ENCODE results near the gene TCTN3.

The TCTN3 gene

DNA sequence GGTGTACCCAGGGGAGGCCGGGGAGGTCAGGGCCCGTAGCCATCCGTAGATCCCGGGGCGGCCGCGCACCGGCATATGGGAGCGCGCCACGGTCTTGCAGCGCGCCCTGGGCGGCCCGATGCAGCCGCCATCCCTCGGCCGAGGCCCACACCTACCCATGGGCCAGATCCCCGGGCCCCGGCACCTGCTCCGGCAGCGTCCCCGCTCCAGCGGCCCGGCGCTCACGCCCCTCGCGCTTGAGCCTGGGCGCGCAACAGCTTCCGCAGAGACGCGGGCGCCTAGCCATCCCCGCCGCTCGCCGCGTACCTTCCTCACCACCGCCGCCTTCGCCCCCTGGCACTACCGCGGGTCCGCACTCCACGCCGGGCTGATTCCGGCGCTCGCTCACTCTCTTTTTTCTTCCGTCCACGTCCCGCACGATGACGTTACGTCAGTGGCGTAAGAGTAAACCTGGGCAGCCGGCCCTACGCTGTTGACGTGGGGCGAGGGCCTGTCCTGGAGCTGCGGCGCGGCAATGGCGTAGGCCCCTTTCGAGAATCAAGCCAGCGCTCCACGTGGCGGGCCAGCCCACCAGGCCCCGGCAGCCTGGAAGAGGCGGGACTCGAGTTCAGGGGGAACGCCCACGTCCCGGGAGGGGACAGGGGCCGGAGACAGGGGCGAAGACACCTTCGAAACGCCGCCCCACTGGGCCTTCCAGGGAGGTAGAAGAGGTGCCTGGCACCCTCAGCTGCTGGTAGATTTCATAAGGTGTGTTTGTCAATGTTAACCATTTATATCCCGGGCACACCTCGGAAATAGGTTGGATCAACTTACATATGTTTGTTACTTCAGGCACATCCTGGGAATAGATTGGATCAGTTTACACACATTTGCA is 37.2 kb downstream of the TCTN3 start, which contains the start of gene ALDH18A1 (continued):
- TF ChIP-seq, protein P1, sequence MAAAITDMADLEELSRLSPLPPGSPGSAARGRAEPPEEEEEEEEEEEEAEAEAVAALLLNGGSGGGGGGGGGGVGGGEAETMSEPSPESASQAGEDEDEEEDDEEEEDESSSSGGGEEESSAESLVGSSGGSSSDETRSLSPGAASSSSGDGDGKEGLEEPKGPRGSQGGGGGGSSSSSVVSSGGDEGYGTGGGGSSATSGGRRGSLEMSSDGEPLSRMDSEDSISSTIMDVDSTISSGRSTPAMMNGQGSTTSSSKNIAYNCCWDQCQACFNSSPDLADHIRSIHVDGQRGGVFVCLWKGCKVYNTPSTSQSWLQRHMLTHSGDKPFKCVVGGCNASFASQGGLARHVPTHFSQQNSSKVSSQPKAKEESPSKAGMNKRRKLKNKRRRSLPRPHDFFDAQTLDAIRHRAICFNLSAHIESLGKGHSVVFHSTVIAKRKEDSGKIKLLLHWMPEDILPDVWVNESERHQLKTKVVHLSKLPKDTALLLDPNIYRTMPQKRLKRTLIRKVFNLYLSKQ (tag by site-specific recombination; IDR thresholded peaks at IDR 0.05; ENCODE audit: borderline replicate concordance) = no peak
- TF ChIP-seq ZNF626 (tag by site-specific recombination; IDR thresholded peaks at IDR 0.05) (no peak), ZNF335 (tag by site-specific recombination; conservative IDR thresholded peaks at IDR 0.05) (peak; percentile 92), ZNF514 (tag by site-specific recombination; IDR thresholded peaks at IDR 0.05) (no peak), ZNF324 (tag by site-specific recombination; IDR thresholded peaks at IDR 0.05) (no peak), SP7 (tag by site-specific recombination; IDR thresholded peaks at IDR 0.05) (peak; percentile 62), SP3 (tag by site-specific recombination; IDR thresholded peaks at IDR 0.05) (peak; percentile 85), RBAK (tag by site-specific recombination; IDR thresholded peaks at IDR 0.05) (no peak), HOXC10 (CRISPR knock-in tag; IDR thresholded peaks at IDR 0.05) (no peak), ZEB2 (tag by site-specific recombination; IDR thresholded peaks at IDR 0.05) (0 out of 2 replicates have a peak, but pooled peaks have one; percentile 45), ZNF132 (tag by site-specific recombination; IDR thresholded peaks at IDR 0.05; ENCODE audit: borderline replicate concordance) (no peak), ZNF366 (tag by site-specific recombination; conservative IDR thresholded peaks at IDR 0.05) (peak; percentile 62), ZSCAN16 (tag by site-specific recombination; IDR thresholded peaks at IDR 0.05) (no peak), GLIS1 (tag by site-specific recombination; IDR thresholded peaks at IDR 0.05) (peak; percentile 72), ZNF404 (tag by site-specific recombination; IDR thresholded peaks at IDR 0.05) (no peak), ZNF350 (tag by site-specific recombination; IDR thresholded peaks at IDR 0.05) (no peak), ZNF768 (tag by site-specific recombination; IDR thresholded peaks at IDR 0.05) (no peak), ZNF37A (tag by site-specific recombination; IDR thresholded peaks at IDR 0.05) (no peak), ZNF391 (tag by site-specific recombination; IDR thresholded peaks at IDR 0.05; ENCODE audit: borderline replicate concordance, low read depth) (no peak; the same call in 1 of the 2 replicates), ZNF266 (tag by site-specific recombination; IDR thresholded peaks at IDR 0.05; ENCODE audit: low read depth) (no peak), ZNF610 (tag by site-specific recombination; IDR thresholded peaks at IDR 0.05; ENCODE audit: borderline replicate concordance) (no peak; the same call in 1 of the 2 replicates)
- TF ChIP-seq, protein P2, sequence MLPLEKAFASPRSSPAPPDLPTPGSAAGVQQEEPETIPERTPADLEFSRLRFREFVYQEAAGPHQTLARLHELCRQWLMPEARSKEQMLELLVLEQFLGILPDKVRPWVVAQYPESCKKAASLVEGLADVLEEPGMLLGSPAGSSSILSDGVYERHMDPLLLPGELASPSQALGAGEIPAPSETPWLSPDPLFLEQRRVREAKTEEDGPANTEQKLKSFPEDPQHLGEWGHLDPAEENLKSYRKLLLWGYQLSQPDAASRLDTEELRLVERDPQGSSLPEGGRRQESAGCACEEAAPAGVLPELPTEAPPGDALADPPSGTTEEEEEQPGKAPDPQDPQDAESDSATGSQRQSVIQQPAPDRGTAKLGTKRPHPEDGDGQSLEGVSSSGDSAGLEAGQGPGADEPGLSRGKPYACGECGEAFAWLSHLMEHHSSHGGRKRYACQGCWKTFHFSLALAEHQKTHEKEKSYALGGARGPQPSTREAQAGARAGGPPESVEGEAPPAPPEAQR (tag by site-specific recombination; IDR thresholded peaks at IDR 0.05) = no peak
- TF ChIP-seq, protein P3, sequence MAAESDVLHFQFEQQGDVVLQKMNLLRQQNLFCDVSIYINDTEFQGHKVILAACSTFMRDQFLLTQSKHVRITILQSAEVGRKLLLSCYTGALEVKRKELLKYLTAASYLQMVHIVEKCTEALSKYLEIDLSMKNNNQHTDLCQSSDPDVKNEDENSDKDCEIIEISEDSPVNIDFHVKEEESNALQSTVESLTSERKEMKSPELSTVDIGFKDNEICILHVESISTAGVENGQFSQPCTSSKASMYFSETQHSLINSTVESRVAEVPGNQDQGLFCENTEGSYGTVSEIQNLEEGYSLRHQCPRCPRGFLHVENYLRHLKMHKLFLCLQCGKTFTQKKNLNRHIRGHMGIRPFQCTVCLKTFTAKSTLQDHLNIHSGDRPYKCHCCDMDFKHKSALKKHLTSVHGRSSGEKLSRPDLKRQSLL (tag by site-specific recombination; IDR thresholded peaks at IDR 0.05) = peak; percentile 83
- TF ChIP-seq, protein P4, sequence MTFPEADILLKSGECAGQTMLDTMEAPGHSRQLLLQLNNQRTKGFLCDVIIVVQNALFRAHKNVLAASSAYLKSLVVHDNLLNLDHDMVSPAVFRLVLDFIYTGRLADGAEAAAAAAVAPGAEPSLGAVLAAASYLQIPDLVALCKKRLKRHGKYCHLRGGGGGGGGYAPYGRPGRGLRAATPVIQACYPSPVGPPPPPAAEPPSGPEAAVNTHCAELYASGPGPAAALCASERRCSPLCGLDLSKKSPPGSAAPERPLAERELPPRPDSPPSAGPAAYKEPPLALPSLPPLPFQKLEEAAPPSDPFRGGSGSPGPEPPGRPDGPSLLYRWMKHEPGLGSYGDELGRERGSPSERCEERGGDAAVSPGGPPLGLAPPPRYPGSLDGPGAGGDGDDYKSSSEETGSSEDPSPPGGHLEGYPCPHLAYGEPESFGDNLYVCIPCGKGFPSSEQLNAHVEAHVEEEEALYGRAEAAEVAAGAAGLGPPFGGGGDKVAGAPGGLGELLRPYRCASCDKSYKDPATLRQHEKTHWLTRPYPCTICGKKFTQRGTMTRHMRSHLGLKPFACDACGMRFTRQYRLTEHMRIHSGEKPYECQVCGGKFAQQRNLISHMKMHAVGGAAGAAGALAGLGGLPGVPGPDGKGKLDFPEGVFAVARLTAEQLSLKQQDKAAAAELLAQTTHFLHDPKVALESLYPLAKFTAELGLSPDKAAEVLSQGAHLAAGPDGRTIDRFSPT (tag by site-specific recombination; IDR thresholded peaks at IDR 0.05) = peak; percentile 50; the same call in 1 of the 2 replicates
- TF ChIP-seq, protein P5, sequence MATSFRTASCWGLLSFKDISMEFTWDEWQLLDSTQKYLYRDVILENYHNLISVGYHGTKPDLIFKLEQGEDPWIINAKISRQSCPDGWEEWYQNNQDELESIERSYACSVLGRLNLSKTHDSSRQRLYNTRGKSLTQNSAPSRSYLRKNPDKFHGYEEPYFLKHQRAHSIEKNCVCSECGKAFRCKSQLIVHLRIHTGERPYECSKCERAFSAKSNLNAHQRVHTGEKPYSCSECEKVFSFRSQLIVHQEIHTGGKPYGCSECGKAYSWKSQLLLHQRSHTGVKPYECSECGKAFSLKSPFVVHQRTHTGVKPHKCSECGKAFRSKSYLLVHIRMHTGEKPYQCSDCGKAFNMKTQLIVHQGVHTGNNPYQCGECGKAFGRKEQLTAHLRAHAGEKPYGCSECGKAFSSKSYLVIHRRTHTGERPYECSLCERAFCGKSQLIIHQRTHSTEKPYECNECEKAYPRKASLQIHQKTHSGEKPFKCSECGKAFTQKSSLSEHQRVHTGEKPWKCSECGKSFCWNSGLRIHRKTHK (tag by site-specific recombination; IDR thresholded peaks at IDR 0.05) = no peak
- TF ChIP-seq, protein P6, sequence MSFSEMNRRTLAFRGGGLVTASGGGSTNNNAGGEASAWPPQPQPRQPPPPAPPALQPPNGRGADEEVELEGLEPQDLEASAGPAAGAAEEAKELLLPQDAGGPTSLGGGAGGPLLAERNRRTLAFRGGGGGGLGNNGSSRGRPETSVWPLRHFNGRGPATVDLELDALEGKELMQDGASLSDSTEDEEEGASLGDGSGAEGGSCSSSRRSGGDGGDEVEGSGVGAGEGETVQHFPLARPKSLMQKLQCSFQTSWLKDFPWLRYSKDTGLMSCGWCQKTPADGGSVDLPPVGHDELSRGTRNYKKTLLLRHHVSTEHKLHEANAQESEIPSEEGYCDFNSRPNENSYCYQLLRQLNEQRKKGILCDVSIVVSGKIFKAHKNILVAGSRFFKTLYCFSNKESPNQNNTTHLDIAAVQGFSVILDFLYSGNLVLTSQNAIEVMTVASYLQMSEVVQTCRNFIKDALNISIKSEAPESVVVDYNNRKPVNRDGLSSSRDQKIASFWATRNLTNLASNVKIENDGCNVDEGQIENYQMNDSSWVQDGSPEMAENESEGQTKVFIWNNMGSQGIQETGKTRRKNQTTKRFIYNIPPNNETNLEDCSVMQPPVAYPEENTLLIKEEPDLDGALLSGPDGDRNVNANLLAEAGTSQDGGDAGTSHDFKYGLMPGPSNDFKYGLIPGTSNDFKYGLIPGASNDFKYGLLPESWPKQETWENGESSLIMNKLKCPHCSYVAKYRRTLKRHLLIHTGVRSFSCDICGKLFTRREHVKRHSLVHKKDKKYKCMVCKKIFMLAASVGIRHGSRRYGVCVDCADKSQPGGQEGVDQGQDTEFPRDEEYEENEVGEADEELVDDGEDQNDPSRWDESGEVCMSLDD (tag by site-specific recombination; IDR thresholded peaks at IDR 0.05) = no peak; the same call in 1 of the 2 replicates
- TF ChIP-seq, protein P7, sequence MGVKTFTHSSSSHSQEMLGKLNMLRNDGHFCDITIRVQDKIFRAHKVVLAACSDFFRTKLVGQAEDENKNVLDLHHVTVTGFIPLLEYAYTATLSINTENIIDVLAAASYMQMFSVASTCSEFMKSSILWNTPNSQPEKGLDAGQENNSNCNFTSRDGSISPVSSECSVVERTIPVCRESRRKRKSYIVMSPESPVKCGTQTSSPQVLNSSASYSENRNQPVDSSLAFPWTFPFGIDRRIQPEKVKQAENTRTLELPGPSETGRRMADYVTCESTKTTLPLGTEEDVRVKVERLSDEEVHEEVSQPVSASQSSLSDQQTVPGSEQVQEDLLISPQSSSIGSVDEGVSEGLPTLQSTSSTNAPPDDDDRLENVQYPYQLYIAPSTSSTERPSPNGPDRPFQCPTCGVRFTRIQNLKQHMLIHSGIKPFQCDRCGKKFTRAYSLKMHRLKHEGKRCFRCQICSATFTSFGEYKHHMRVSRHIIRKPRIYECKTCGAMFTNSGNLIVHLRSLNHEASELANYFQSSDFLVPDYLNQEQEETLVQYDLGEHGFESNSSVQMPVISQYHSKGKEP (tag by site-specific recombination; IDR thresholded peaks at IDR 0.05) = no peak

Measured in HEK293 (cell line).